HG03045 (cell line): ENCODE results near the gene GJB1.

Source experiments
- ATAC-seq: cut with Tn5 transposase; IDR thresholded peaks from one replicate; pipeline ENCODE4 v1.9.1; 2021; ENCODE audit warnings: mild to moderate bottlenecking, moderate library complexity; ENCODE audit not compliant: unreplicated experiment

Gene GJB1

GRCh38 chrX:71214604-71215337 is 8.3 kb upstream of the GJB1 start:
- no peak for ATAC-seq

GRCh38 chrX:71215338-71215912 is 7.6 kb upstream of the GJB1 start:
- no peak for ATAC-seq

GRCh38 chrX:71216485-71216884 is 6.5 kb upstream of the GJB1 start:
- ATAC-seq = no peak

- ATAC-seq = no peak
Observed at GRCh38 chrX:71217298-71217697, 5.7 kb upstream of the GJB1 start.

- no peak for ATAC-seq
Observed at GRCh38 chrX:71221145-71221544, 1.9 kb upstream of the GJB1 start.

- ATAC-seq = no peak
Observed at GRCh38 chrX:71224098-71224708, 1.2 kb downstream of the GJB1 start.

GRCh38 chrX:71225009-71225408 is 2.0 kb downstream of the GJB1 start:
- ATAC-seq = no peak

DNA sequence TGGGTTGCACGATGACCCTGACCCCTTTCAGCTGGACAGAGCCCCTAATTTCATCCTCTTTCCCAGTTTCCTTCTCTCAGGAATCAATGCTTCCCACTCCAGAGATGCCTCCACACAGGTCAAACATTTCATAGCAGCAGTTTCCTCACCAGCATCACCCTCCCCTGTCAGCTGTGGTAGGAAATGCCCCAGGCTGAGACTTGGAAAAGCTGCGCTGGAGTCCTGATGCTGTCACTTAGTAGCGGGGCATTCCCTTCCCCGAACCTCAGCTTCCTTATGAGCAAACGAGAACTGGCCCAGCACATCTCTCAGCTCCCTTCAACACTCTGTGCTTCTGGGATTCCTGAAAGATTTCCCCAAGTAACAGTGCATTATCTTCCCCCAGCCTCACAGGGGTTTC is 2.7 kb downstream of the GJB1 start:
- no peak for ATAC-seq

DNA sequence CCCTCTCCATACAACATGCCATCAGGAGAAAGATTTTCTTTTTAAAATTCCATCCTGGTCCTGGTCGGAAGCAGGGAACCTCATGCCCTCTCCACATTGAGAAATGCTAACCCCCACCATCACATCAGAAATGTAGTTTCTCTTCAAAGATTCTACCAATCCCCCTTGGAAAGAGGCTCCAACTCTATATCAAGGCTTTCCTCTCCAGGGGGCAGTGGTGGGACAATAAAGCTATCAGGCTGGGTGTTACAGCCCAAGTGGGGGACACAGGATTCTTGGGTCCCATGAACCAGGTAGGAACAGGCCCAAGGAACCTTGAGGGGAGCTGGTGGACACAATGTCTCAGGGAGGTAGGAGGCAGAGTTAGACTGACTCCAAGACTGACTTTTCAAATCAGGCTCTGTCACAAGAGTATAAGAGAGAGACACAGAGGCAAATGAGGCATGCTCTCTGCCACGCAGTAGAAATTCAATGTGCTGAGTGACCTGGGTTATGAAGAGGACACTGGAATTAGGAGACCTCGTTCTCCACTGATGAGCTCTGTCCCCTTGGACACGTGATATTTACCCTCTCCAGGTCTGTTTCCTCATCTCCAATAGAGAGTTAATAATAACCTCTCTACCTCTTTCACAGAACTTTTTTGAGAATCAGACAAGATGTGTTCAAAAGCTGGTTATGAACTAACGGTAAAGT is 4.5 kb downstream of the GJB1 start:
- ATAC-seq = no peak

DNA sequence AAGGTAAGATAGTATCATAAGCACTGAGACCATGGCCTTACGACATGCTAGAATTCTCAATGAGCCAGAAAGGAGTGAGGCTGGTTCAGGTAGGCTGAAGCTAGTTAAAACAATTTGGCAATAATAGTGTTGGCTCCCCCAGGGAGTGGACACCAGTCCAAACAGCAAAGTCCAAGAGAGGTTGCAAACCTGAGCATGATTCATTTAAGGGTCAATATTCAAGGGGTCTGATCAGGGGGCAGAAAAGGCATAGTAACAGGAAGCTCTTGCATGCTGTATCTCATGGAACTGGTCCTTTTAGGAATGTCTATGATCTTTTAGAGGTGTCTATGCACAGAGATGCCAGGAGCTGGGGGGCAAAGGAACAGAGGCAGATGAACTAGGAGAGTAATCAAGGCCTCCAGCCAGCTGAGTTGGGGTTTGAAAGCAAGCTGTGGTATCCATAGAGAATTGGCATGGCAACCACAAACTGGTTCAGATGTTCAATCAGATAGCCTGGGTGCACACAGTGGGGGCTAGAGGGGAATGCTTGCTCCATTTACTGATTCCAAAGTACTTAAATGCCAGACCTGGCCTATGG is 5.1 kb downstream of the GJB1 start:
- no peak for ATAC-seq

- no peak for ATAC-seq
Observed at GRCh38 chrX:71235482-71235881, 12.5 kb downstream of the GJB1 start.

DNA sequence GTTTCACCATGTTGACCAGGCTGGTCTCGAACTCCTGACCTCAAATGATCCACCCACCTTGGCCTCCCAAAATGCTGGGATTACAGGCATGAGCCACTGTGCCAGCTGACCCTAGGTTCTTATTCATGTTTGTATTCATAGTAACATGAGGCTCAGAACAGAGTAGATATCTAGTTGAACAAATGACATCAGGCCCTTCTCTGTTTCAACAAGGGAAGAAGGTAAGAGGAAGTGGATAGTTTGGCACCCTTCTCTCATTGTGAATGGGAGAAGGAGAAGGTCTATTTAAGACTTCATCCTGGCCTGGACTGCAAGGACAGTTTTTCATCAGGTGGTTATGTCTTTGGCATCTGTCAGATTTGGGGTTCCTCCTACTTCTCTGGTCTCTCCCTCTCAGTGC is 13.8 kb downstream of the GJB1 start:
- ATAC-seq = no peak

DNA sequence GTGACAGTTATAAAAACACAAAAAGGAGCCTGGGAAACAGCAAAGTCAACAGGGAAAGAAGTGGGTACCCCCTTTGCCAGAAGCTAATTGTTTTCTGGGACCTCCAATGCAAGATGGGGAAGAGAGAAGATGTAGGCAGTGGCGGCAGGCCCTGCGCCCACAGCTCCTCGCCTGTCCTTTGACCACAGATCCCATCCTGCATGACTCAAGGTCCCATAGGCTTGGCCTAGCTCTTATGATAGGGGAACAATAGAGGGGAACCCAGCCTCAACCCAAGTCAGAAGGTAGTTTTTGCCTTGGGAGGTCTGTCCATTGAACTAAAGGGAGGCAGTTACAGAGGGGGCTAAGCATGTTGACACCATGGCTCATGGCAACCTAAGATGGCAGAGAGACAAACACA is 16.8 kb downstream of the GJB1 start:
- no peak for ATAC-seq

GRCh38 chrX:71241301-71241700 is 18.3 kb downstream of the GJB1 start:
- no peak for ATAC-seq

DNA sequence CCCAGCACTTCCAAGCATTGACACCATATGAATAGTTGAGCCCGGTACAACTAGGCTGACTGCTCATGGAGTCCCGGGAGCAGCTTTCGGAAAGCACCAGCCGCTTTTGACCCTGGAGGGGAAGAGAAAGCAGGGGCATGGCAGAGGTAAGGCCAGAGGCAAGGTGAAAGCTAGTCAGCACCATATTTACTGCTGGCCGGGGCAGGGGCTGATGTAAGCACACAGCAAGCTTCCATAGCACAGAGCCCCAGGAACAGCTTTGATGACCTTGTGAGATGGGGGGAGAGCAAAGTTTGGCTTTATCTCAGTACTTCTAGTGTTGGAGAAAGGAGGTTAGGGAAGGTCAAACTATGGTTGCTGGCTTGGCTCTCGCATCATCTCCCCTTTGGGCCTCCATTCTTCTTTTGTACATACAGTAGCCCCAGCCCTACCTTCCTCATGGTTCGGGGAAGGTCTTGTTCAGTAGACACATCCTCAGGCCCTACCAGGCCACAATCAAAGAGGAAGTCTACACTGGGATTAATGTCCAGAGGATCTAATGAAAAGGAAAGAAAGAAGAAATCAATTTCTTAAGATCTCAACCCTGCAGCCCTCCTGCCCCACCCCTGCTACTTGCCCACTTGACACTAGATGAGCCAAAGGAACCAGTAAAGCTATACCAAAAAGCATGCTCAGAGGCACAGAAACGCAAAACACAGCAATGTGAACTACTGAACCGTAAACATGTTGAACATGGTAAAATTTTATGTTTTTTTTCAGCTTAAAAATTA is 21.5 kb downstream of the GJB1 start:
- no peak for ATAC-seq

- ATAC-seq = no peak
Observed at GRCh38 chrX:71245159-71245558, 22.1 kb downstream of the GJB1 start.

GRCh38 chrX:71250841-71251240 is 27.8 kb downstream of the GJB1 start:
- ATAC-seq = no peak

GRCh38 chrX:71251466-71251973 is 28.5 kb downstream of the GJB1 start:
- no peak for ATAC-seq

DNA sequence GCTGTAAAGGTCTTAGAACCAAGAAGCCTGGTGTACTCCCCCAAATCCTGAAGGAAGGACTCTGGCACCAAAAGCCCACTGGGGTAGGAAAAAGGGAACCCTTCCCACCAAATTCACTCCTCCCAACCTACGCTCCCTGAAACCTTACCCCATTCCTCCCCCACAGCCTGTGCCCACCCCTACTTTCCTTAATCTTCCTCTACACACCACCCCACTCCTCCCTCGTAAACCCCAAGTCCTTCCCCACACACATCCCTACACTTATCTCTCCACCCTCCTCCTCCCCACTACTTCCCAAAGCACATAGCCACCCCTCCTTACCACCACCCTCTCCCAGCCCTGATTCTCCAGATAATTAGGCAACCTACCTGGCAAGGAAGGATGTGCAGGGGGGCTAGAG is 29.2 kb downstream of the GJB1 start:
- no peak for ATAC-seq

DNA sequence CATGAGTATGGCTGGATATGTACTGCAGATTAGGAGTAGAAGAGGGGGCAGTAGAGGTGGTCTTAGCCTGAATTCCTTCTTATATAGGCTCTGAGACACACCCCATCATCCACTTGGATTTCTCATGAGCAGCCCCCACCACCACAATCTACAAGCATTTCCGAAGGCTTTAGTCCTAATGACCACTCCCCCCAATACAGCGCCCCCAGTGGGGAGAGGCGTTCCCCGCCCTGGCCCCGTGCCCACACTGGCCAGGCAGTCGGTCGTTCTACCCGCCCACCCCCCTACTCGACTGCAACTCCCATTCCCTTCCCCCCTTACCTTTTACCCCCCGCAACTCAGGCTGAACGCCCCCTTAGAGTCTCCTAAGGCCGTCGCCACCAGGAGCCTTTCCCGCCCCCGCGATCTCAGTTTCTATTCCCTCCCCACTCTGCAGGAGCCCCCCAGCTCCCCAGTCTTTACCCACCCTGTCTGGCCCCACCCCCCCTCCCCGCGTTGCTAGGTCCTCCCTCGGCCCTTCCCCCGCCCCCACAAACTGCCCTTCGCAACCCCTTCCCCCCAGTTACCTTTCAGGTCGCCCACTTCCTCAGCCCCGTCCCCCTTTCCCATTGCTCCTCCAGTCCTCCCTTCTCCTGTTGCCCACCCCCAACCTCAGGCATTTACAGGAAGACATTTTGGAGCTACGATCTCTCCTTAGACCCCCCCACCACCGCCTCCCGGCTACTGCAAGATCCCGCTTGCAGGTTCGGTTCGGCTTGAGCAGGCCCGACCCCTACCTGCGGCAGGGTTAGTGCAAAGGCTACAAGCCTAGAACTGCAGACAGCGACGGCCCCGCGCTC is 30.4 kb downstream of the GJB1 start:
- no peak for ATAC-seq
